ENCODE measurements around the gene CBX6.
A peak's percentile ranks its signal among the peaks of the same experiment; 100 is the strongest.
"Not testable (repeated sequence)": the region's sequence is repeated elsewhere in the genome, so short reads cannot be mapped to it uniquely, and the experiment has no call there.

CBX6 gene

GRCh38 chr22:38907767-38908166, 35.8 kb upstream of the CBX6 start:
- TF ChIP-seq MYC (IDR thresholded peaks at IDR 0.05; ENCODE audit: low read depth, low read length), result no peak
- TF ChIP-seq POLR2A (IDR thresholded peaks at IDR 0.05; ENCODE audit: extremely low read depth, insufficient read length), result no peak
- TF ChIP-seq, protein P1, sequence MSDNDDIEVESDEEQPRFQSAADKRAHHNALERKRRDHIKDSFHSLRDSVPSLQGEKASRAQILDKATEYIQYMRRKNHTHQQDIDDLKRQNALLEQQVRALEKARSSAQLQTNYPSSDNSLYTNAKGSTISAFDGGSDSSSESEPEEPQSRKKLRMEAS (IDR thresholded peaks at IDR 0.05; ENCODE audit: low read depth, low read length), result no peak
- TF ChIP-seq, protein P2, sequence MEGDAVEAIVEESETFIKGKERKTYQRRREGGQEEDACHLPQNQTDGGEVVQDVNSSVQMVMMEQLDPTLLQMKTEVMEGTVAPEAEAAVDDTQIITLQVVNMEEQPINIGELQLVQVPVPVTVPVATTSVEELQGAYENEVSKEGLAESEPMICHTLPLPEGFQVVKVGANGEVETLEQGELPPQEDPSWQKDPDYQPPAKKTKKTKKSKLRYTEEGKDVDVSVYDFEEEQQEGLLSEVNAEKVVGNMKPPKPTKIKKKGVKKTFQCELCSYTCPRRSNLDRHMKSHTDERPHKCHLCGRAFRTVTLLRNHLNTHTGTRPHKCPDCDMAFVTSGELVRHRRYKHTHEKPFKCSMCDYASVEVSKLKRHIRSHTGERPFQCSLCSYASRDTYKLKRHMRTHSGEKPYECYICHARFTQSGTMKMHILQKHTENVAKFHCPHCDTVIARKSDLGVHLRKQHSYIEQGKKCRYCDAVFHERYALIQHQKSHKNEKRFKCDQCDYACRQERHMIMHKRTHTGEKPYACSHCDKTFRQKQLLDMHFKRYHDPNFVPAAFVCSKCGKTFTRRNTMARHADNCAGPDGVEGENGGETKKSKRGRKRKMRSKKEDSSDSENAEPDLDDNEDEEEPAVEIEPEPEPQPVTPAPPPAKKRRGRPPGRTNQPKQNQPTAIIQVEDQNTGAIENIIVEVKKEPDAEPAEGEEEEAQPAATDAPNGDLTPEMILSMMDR (IDR thresholded peaks at IDR 0.05; ENCODE audit: low read depth, low read length), result no peak
- no peak overlapping the region for H3K4me3 ChIP-seq (ENCODE audit: low read depth, low read length)
- no peak for DNase-seq (ENCODE audit: low read depth)

- DNase-seq (ENCODE audit: low read depth), result no peak
- H3K4me3 ChIP-seq (ENCODE audit: low read depth, low read length), result no peak overlapping the region
- no peak for TF ChIP-seq MYC (IDR thresholded peaks at IDR 0.05; ENCODE audit: low read depth, low read length)
- TF ChIP-seq, protein P1 (IDR thresholded peaks at IDR 0.05; ENCODE audit: low read depth, low read length), result no peak
- TF ChIP-seq, protein P2 (IDR thresholded peaks at IDR 0.05; ENCODE audit: low read depth, low read length), result no peak
- no peak for TF ChIP-seq POLR2A (IDR thresholded peaks at IDR 0.05; ENCODE audit: extremely low read depth, insufficient read length)
These were observed 34.0 kb upstream of the CBX6 start for GRCh38 chr22:38906052-38906451.

- H3K4me3 ChIP-seq (ENCODE audit: low read depth, low read length), result not testable (repeated sequence)
- peak; percentile 15 for DNase-seq (ENCODE audit: low read depth)
These were observed 32.1 kb upstream of the CBX6 start for GRCh38 chr22:38904052-38904617.

GRCh38 chr22:38901111-38901641, 29.2 kb upstream of the CBX6 start:
- peak; percentile 47 for DNase-seq (ENCODE audit: low read depth)
- no peak for TF ChIP-seq MYC (IDR thresholded peaks at IDR 0.05; ENCODE audit: low read depth, low read length)
- no peak overlapping the region for H3K4me3 ChIP-seq (ENCODE audit: low read depth, low read length)

- no peak for DNase-seq (ENCODE audit: low read depth)
- no peak overlapping the region for H3K4me3 ChIP-seq (ENCODE audit: low read depth, low read length)
- no peak for TF ChIP-seq MYC (IDR thresholded peaks at IDR 0.05; ENCODE audit: low read depth, low read length)
These were observed 28.7 kb upstream of the CBX6 start for GRCh38 chr22:38900677-38901076.

DNA sequence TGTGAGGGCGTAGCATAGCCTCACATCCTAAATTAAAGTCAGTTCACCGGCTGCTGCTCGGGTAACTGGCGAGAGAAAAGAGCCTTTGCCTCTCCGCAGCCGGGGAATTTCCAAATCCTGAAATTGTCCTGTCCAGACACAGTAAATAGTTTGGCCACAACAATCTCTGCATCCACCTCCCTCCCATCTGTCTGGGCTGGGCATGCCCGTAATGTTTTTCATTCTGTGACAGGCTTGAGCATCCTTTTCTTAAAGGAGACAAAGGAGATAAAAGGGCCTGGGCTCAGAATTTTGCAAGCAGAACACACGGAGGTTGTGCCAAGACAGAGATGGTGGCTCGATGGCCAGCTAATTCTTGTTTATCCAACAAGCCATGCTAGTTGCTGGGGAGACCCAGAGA, 19.2 kb upstream of the CBX6 start:
- H3K4me3 ChIP-seq (ENCODE audit: low read depth, low read length), result no peak overlapping the region
- DNase-seq (ENCODE audit: low read depth), result no peak
- TF ChIP-seq, protein P1 (IDR thresholded peaks at IDR 0.05; ENCODE audit: low read depth, low read length), result no peak

- TF ChIP-seq, protein P1 (IDR thresholded peaks at IDR 0.05; ENCODE audit: low read depth, low read length), result no peak
- TF ChIP-seq, protein P2 (IDR thresholded peaks at IDR 0.05; ENCODE audit: low read depth, low read length), result no peak
- TF ChIP-seq MYC (IDR thresholded peaks at IDR 0.05; ENCODE audit: low read depth, low read length) (no peak), POLR2A (IDR thresholded peaks at IDR 0.05; ENCODE audit: extremely low read depth, insufficient read length) (no peak)
- DNase-seq (ENCODE audit: low read depth), result no peak
- H3K4me3 ChIP-seq (ENCODE audit: low read depth, low read length), result no peak overlapping the region
These were observed 18.4 kb upstream of the CBX6 start for GRCh38 chr22:38890377-38890776.

GRCh38 chr22:38886333-38886732, 14.3 kb upstream of the CBX6 start:
- DNase-seq (ENCODE audit: low read depth), result no peak
- no peak overlapping the region for H3K4me3 ChIP-seq (ENCODE audit: low read depth, low read length)
- no peak for TF ChIP-seq MYC (IDR thresholded peaks at IDR 0.05; ENCODE audit: low read depth, low read length)
- TF ChIP-seq, protein P2 (IDR thresholded peaks at IDR 0.05; ENCODE audit: low read depth, low read length), result no peak
- TF ChIP-seq POLR2A (IDR thresholded peaks at IDR 0.05; ENCODE audit: extremely low read depth, insufficient read length), result no peak
- TF ChIP-seq, protein P1 (IDR thresholded peaks at IDR 0.05; ENCODE audit: low read depth, low read length), result no peak
